Left ventricle myocardium inferior (tissue), 1 donor: ENCODE data around the gene RTCB. TPM values are rescaled to one million over a fixed set of nuclear protein-coding genes. Genes with fewer than 3 reads are reported as not detected.

Experiments
- DNase-seq: peaks from one replicate; pipeline ENCODE4 v3.0.0-alpha.2; 2020
- H3K27ac ChIP-seq: fragments of 200-600 bp; replicated peaks from 2 replicates; pipeline ENCODE4 v1.8.0; 2021
- H3K27me3 ChIP-seq: fragments of 200-600 bp; 2 replicates; pipeline ENCODE4 v1.8.0; 2021; ENCODE audit warnings: low read depth
- H3K36me3 ChIP-seq: fragments of 200-600 bp; 2 replicates; pipeline ENCODE4 v1.8.0; 2021
- H3K4me1 ChIP-seq: fragments of 200-600 bp; 2 replicates; pipeline ENCODE4 v1.8.0; 2021
- H3K4me3 ChIP-seq: fragments of 200-600 bp; 2 replicates; pipeline ENCODE4 v1.8.0; 2021; ENCODE audit warnings: mild to moderate bottlenecking, moderate library complexity
- H3K9me3 ChIP-seq: fragments of 200-600 bp; replicated peaks from 2 replicates; pipeline ENCODE4 v1.8.0; 2021
- intact Hi-C: fragments of 100-400 bp; cut with micrococcal nuclease; formaldehyde crosslinking; loops from one replicate; pipeline ENCODE4 v1.11.0; 2022
- total RNA-seq: library from RNA; stranded (reverse); fragmentation: NEBNext Ultra II Directional; extraction: Animal tissue kit (Norgen Biotek cat#: 25700); gene quantifications from one replicate; pipeline ENCODE4 v1.2.1, GENCODE V29; 2021
- TF ChIP-seq, protein P1 (sequence below): fragments of 200-600 bp; IDR thresholded peaks from 2 replicates; pipeline ENCODE4 v1.8.0; 2021; ENCODE audit warnings: antibody characterized with exemption, mild to moderate bottlenecking, borderline replicate concordance
- donor health status: DM: no; HTN: yes; CAD: no; lungs with severe emphysema.

The RTCB gene
- total RNA-seq, 1 donor from 2014 or later: 44.5 TPM

- DNase-seq: no peak
- intact Hi-C loops: no loop called here
- Histone ChIP-seq H3K36me3 (no peaks in the 10 kb centered on the region), H3K9me3 (no peaks in the 10 kb centered on the region), H3K27ac (no peak overlapping the region), H3K4me1 (peaks cover 12% of the 10 kb centered on the region), H3K4me3 (no peak overlapping the region), H3K27me3 (peaks cover 35% of the 10 kb centered on the region)
- TF ChIP-seq, protein P1, sequence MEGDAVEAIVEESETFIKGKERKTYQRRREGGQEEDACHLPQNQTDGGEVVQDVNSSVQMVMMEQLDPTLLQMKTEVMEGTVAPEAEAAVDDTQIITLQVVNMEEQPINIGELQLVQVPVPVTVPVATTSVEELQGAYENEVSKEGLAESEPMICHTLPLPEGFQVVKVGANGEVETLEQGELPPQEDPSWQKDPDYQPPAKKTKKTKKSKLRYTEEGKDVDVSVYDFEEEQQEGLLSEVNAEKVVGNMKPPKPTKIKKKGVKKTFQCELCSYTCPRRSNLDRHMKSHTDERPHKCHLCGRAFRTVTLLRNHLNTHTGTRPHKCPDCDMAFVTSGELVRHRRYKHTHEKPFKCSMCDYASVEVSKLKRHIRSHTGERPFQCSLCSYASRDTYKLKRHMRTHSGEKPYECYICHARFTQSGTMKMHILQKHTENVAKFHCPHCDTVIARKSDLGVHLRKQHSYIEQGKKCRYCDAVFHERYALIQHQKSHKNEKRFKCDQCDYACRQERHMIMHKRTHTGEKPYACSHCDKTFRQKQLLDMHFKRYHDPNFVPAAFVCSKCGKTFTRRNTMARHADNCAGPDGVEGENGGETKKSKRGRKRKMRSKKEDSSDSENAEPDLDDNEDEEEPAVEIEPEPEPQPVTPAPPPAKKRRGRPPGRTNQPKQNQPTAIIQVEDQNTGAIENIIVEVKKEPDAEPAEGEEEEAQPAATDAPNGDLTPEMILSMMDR: no peak
These were observed 4.6 kb upstream of the RTCB start for GRCh38 chr22:32416556-32417085.

GRCh38 chr22:32414191-32414590 lies 2.1 kb upstream of the RTCB start:
- peaks cover 22% of the 10 kb centered on the region for H3K27me3 ChIP-seq
- DNase-seq: no peak
- TF ChIP-seq, protein P1: no peak
- H3K27ac ChIP-seq: no peak overlapping the region
- no peaks in the 10 kb centered on the region for H3K36me3 ChIP-seq
- H3K4me3 ChIP-seq: no peak overlapping the region
- intact Hi-C loops: no loop called here
- H3K9me3 ChIP-seq: no peaks in the 10 kb centered on the region
- peaks cover 37% of the 10 kb centered on the region for H3K4me1 ChIP-seq

DNA sequence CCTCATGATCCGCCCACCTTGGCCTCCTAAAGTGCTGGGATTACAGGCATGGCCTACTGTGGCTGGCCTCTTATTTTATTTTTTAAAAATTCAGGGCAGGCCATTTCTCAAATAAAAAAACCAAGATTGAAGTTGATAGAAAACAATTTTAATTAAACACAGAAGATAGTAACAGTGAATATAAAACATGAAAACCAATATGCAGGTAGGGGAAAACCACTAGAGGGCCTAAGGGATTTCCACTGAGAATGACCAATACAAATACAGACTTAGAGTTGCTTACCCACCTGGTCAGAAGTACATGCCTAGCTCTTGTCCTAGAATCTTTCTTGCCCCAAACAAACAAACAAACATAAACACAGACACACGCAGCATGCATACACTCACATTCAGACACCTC lies 1.7 kb upstream of the RTCB start:
- no peak for DNase-seq
- Histone ChIP-seq H3K4me3 (no peak overlapping the region), H3K4me1 (peaks cover 41% of the 10 kb centered on the region), H3K9me3 (no peaks in the 10 kb centered on the region), H3K36me3 (no peaks in the 10 kb centered on the region), H3K27ac (no peak overlapping the region), H3K27me3 (peaks cover 17% of the 10 kb centered on the region)
- intact Hi-C loops: no loop called here
- TF ChIP-seq, protein P1: peak; percentile 11

DNA sequence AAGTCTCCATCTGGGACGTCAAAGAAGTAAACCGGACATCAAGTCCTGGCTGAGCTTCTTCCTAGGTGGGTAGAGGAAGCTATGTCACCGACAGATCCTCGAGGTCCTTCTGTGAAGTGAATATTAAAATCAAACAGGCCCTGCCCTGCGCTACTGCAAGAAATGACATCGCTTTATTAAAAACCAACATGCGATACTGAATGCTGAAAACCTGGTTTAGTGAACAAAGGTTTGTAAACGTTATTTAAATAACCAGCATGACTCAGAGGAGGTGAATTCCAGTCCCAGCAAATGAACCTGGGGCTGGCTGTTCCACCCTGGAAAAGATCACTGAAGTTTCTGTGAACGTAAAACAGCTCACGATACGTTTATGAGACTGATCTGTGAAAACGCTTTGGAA lies 645 bp downstream of the RTCB start:
- H3K4me1 ChIP-seq: peaks cover 46% of the 10 kb centered on the region
- intact Hi-C loops: no loop called here
- peak overlapping the region; percentile 80 for H3K27ac ChIP-seq
- H3K36me3 ChIP-seq: peaks cover 22% of the 10 kb centered on the region
- no peaks in the 10 kb centered on the region for H3K27me3 ChIP-seq
- no peaks in the 10 kb centered on the region for H3K9me3 ChIP-seq
- DNase-seq: no peak
- TF ChIP-seq, protein P1: no peak
- peak overlapping the region; percentile 98 for H3K4me3 ChIP-seq

DNA sequence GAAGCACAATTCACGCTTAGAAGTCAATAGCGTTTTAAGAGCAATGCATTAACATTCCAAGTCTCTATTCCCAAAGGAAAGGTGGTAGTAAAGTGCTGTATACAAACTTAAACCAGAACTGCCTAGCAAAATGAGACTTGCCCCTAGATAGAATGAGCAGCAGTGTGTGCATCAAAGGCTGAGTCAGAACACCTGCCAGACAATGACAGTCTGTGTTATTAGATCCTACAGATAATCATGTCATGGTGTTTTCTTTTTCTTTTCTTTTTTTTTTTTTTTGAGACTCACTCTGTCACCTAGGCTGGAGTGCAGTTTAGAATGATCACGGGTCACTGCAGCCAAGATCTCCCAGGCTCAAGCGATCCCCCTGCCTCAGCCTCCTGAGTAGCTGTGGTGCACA lies 1.6 kb downstream of the RTCB start:
- Histone ChIP-seq H3K4me3 (peak overlapping the region; percentile 98), H3K4me1 (peaks cover 46% of the 10 kb centered on the region), H3K9me3 (no peaks in the 10 kb centered on the region), H3K27me3 (no peaks in the 10 kb centered on the region), H3K27ac (no peak overlapping the region), H3K36me3 (peaks cover 31% of the 10 kb centered on the region)
- DNase-seq: no peak
- intact Hi-C loops: no loop called here
- TF ChIP-seq, protein P1: no peak
